SU-DHL-6 (cell line): ENCODE measurements around the gene SULF2.

Source experiments
- H2AFZ ChIP-seq: fragments of 200-600 bp; sonication (generic); 2 replicates; pipeline ENCODE4 v1.6.1; 2014; ENCODE audit warnings: low read depth, mild to moderate bottlenecking, moderate library complexity, mixed read lengths, antibody characterized with exemption, low read length; ENCODE audit not compliant: severe bottlenecking
- H3F3A ChIP-seq: fragments of 200-600 bp; shearing (Covaris generic); 2 replicates; pipeline ENCODE4 v1.6.0; 2016; ENCODE audit warnings: antibody characterized with exemption, mild to moderate bottlenecking; ENCODE audit not compliant: insufficient read depth
- H3K27ac ChIP-seq: fragments of 200-600 bp; sonication (generic); 2 replicates; pipeline ENCODE4 v1.5.1; 2016; ENCODE audit warnings: low read depth, mild to moderate bottlenecking, low read length, moderate library complexity, mixed read lengths
- H3K27me3 ChIP-seq: fragments of 200-600 bp; sonication (generic), shearing (Covaris generic); 2 replicates; pipeline ENCODE4 v1.6.0; 2014; ENCODE audit warnings: mild to moderate bottlenecking, low read length
- H3K36me3 ChIP-seq: fragments of 200-600 bp; sonication (generic); 2 replicates; pipeline ENCODE4 v1.6.1; 2014; ENCODE audit warnings: mild to moderate bottlenecking, low read length, mixed read lengths
- H3K4me2 ChIP-seq: fragments of 300-600, 200-600 bp; shearing (Covaris generic), sonication (generic); 2 replicates; pipeline ENCODE4 v1.6.0; 2014; ENCODE audit warnings: low read length, low read depth, mild to moderate bottlenecking; ENCODE audit not compliant: poor library complexity, severe bottlenecking
- H3K4me3 ChIP-seq: fragments of 200-600 bp; sonication (generic); 2 replicates; pipeline ENCODE4 v1.5.1; 2014; ENCODE audit warnings: antibody characterized with exemption, low read length, mild to moderate bottlenecking, mixed read lengths; ENCODE audit not compliant: insufficient read depth, poor library complexity, severe bottlenecking
- H3K79me2 ChIP-seq: fragments of 200-600 bp; sonication (generic); 2 replicates; pipeline ENCODE4 v1.6.1; 2014; ENCODE audit warnings: mild to moderate bottlenecking, low read length, moderate library complexity; ENCODE audit not compliant: insufficient read depth
- H3K9ac ChIP-seq: fragments of 200-600 bp; sonication (generic); 2 replicates; pipeline ENCODE4 v1.7.0; 2014; ENCODE audit warnings: mild to moderate bottlenecking, low read length
- H3K9me2 ChIP-seq: fragments of 200-600 bp; sonication (generic); replicated peaks from 2 replicates; pipeline ENCODE4 v1.6.1; 2014; ENCODE audit warnings: low read length; ENCODE audit not compliant: insufficient read depth
- H3K9me3 ChIP-seq: fragments of 200-600 bp; sonication (generic); 2 replicates; pipeline ENCODE4 v1.6.1; 2014; ENCODE audit warnings: low read length, mixed read lengths; ENCODE audit not compliant: insufficient read depth
- H4K20me1 ChIP-seq: fragments of 200-600 bp; sonication (generic); 2 replicates; pipeline ENCODE4 v1.6.1; 2014; ENCODE audit warnings: low read depth, mild to moderate bottlenecking, antibody characterized with exemption, low read length, moderate library complexity, mixed read lengths
- EZH2phosphoT487 ChIP-seq: fragments of 200-600 bp; sonication (generic), shearing (Covaris generic); conservative IDR thresholded peaks from 2 replicates; pipeline ENCODE4 v1.6.1; 2018; ENCODE audit warnings: mild to moderate bottlenecking, antibody characterized with exemption, low read length, moderate library complexity, mixed read lengths
- TF ChIP-seq, protein P1 (sequence below): fragments of 200-600 bp; sonication (generic); IDR thresholded peaks from one replicate; pipeline ENCODE4 v1.5.1; 2017; ENCODE audit warnings: antibody characterized with exemption, mild to moderate bottlenecking, low read length, moderate library complexity; ENCODE audit not compliant: insufficient read depth, poor library complexity, severe bottlenecking

The SULF2 gene

DNA sequence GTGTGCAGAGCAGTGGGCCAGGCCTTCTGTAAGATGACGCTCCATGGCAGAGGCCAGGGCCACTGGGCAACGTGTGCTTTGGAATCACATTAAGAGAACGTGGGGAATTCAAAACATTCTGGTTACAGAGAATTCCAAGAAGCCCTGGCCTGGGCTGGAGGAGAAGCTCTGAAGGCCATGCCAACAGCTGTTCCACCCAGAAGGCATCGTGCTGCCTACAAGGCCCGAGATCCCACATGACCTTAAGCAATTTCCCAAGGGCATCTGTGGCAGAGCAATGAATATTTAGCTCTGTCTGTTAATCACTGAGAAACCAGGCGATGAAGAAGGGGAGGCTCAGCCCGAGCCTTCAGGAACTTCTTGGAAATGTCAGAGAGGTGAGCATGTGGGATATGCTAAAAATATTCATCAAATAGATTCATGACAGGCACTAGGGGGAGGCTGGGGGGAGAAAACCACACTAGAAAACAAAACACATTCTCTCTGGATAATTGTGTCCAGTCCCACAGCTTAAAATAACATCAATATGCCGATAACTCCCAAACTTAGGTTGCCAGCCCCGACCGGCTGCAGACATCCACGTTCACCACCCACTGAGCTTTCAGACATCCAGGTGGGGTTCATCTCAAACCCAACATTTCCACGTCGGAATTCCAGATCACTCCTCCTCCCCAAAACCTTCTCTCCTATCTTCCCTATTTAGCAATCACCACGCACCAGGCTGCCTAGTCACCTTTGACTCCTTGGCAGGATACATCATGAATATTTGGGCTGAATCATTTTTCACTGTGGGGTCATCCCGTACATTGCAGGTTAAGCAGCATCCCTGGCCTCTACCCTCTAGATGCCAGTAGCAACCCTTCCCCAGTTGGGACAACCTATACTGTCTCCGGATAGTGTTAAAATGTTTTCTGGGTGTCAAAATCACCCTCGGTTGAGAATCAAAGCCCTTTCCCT is 6.6 kb downstream of the SULF2 start:
- Histone ChIP-seq H3K4me2 (no peak overlapping the region), H3K4me3 (no peak overlapping the region), H3K27me3 (no peaks in the 10 kb centered on the region), H3K79me2 (no peaks in the 10 kb centered on the region), H3F3A (no peaks in the 10 kb centered on the region), H4K20me1 (no peaks in the 10 kb centered on the region), H3K9ac (no peak overlapping the region), H3K27ac (no peak overlapping the region), H3K9me2 (no peaks in the 10 kb centered on the region), H3K9me3 (no peaks in the 10 kb centered on the region), H2AFZ (no peak overlapping the region), H3K36me3 (no peaks in the 10 kb centered on the region)
- TF ChIP-seq, protein P1, sequence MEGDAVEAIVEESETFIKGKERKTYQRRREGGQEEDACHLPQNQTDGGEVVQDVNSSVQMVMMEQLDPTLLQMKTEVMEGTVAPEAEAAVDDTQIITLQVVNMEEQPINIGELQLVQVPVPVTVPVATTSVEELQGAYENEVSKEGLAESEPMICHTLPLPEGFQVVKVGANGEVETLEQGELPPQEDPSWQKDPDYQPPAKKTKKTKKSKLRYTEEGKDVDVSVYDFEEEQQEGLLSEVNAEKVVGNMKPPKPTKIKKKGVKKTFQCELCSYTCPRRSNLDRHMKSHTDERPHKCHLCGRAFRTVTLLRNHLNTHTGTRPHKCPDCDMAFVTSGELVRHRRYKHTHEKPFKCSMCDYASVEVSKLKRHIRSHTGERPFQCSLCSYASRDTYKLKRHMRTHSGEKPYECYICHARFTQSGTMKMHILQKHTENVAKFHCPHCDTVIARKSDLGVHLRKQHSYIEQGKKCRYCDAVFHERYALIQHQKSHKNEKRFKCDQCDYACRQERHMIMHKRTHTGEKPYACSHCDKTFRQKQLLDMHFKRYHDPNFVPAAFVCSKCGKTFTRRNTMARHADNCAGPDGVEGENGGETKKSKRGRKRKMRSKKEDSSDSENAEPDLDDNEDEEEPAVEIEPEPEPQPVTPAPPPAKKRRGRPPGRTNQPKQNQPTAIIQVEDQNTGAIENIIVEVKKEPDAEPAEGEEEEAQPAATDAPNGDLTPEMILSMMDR: no peak
- TF ChIP-seq EZH2phosphoT487: no peak

DNA sequence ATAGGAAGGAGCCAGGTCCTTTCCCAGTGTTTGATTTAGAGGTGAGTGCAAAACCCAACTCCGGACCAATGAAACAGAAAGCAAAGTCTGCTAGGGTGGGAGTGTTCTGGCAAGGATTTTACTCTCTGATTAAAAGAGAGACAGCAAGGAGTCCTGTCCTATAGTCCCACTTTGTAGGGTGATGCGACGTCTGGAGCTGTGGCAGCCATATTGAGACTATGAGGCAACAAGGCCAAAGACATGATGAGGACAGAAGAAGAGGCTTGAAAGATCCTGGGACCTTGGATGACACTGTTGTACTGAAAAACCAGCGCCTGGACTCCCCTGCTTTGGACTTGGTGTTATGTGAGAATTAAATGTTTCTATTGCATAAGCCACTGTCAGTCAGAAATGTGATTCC is 8.1 kb downstream of the SULF2 start:
- H2AFZ ChIP-seq: no peak overlapping the region
- no peak overlapping the region for H3K4me3 ChIP-seq
- H3K9me2 ChIP-seq: no peaks in the 10 kb centered on the region
- H4K20me1 ChIP-seq: no peaks in the 10 kb centered on the region
- no peak overlapping the region for H3K4me2 ChIP-seq
- no peaks in the 10 kb centered on the region for H3K27me3 ChIP-seq
- no peaks in the 10 kb centered on the region for H3F3A ChIP-seq
- H3K36me3 ChIP-seq: no peaks in the 10 kb centered on the region
- TF ChIP-seq, protein P1: no peak
- no peak for TF ChIP-seq EZH2phosphoT487
- no peak overlapping the region for H3K9ac ChIP-seq
- no peaks in the 10 kb centered on the region for H3K9me3 ChIP-seq
- no peaks in the 10 kb centered on the region for H3K79me2 ChIP-seq
- H3K27ac ChIP-seq: no peak overlapping the region

DNA sequence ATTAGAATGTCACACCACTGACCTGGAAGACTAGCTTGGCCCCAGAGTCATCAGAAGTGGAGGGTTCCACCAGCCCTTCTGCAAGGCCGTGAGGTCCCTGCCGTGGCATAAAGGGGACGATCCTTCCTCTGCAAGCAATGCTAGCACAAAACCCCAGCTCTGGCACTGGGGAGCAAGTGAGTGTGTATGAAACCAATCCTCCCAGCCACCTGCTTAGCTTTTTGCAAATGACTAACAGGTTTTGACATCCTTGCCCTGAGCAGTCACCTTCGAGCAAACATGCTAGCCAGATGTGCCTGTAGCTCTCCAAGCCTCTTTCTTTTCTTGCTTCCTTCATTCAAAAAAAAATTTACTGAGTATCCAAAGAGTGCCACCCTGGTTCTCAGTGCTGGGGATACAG is 8.6 kb downstream of the SULF2 start:
- Histone ChIP-seq H4K20me1 (no peaks in the 10 kb centered on the region), H3K27me3 (no peaks in the 10 kb centered on the region), H3K4me2 (no peak overlapping the region), H3K36me3 (no peaks in the 10 kb centered on the region), H3K9ac (no peak overlapping the region), H3K9me2 (no peaks in the 10 kb centered on the region), H3K79me2 (no peaks in the 10 kb centered on the region), H3K9me3 (no peaks in the 10 kb centered on the region), H2AFZ (no peak overlapping the region), H3K4me3 (no peak overlapping the region), H3K27ac (no peak overlapping the region), H3F3A (no peaks in the 10 kb centered on the region)
- TF ChIP-seq, protein P1: no peak
- no peak for TF ChIP-seq EZH2phosphoT487
